GM23338 (cell line): Measurements from ENCODE around the gene LSM5. TPM values are rescaled to one million over a fixed set of nuclear protein-coding genes. Genes with fewer than 3 reads are reported as not detected.
A peak's percentile ranks its signal among the peaks of the same experiment; 100 is the strongest.

ENCODE experiments used
- ATAC-seq: fragments of 200-7000 bp; cut with Tn5 transposase; 3 replicates; pipeline ENCODE4 v1.9.1; 2020
- DNase-seq: peaks from one replicate; pipeline ENCODE4 v3.0.0-alpha.2; 2015; ENCODE audit warnings: low spot score
- H2AFZ ChIP-seq: fragments of 200-600 bp; sonication (generic); 2 replicates; pipeline ENCODE4 v1.8.0; 2016; ENCODE audit warnings: antibody characterized with exemption, mild to moderate bottlenecking, moderate library complexity
- H3F3A ChIP-seq: fragments of 200-600 bp; sonication (generic); replicated peaks from 2 replicates; pipeline ENCODE4 v1.8.0; 2017; ENCODE audit warnings: antibody characterized with exemption, mixed run types, low read depth
- H3K27ac ChIP-seq: fragments of 200-600 bp; sonication (generic); 2 replicates; pipeline ENCODE4 v1.6.1; 2016; ENCODE audit warnings: low read depth
- H3K27me3 ChIP-seq: fragments of 200-600 bp; sonication (generic); 2 replicates; pipeline ENCODE4 v1.8.0; 2016; ENCODE audit warnings: mild to moderate bottlenecking, mixed run types, moderate library complexity; ENCODE audit not compliant: insufficient read depth
- H3K36me3 ChIP-seq: fragments of 200-600 bp; sonication (generic); 2 replicates; pipeline ENCODE4 v1.8.0; 2016; ENCODE audit warnings: mild to moderate bottlenecking; ENCODE audit not compliant: insufficient read depth
- H3K4me1 ChIP-seq: fragments of 200-600 bp; sonication (generic); 2 replicates; pipeline ENCODE4 v1.8.0; 2016; ENCODE audit warnings: mild to moderate bottlenecking, moderate library complexity; ENCODE audit not compliant: insufficient read depth
- H3K4me2 ChIP-seq: fragments of 200-600 bp; sonication (generic); 2 replicates; pipeline ENCODE4 v1.7.1; 2017; ENCODE audit warnings: mixed run types
- H3K4me3 ChIP-seq: fragments of 200-600 bp; sonication (generic); 2 replicates; pipeline ENCODE4 v1.6.1; 2016; ENCODE audit warnings: mixed run types
- H3K79me2 ChIP-seq: fragments of 200-600 bp; sonication (generic); replicated peaks from 2 replicates; pipeline ENCODE4 v1.8.0; 2017; ENCODE audit warnings: mild to moderate bottlenecking; ENCODE audit not compliant: insufficient read depth
- H3K9me2 ChIP-seq: fragments of 200-600 bp; sonication (generic); 2 replicates; pipeline ENCODE4 v1.8.0; 2017; ENCODE audit not compliant: insufficient read depth
- H4K20me1 ChIP-seq: fragments of 200-600 bp; sonication (generic); replicated peaks from 2 replicates; pipeline ENCODE4 v1.8.0; 2017; ENCODE audit warnings: mild to moderate bottlenecking; ENCODE audit not compliant: insufficient read depth
- H3K27ac Mint-ChIP-seq: 2 replicates; pipeline ENCODE4 v1.8.0; 2020; ENCODE audit warnings: inconsistent platforms, mild to moderate bottlenecking, moderate library complexity, mixed read lengths
- H3K27me3 Mint-ChIP-seq: 3 replicates; pipeline ENCODE4 v1.8.0; 2022; ENCODE audit warnings: low read depth, mild to moderate bottlenecking, moderate library complexity, mixed read lengths, inconsistent platforms; ENCODE audit not compliant: insufficient read depth, poor library complexity
- H3K36me3 Mint-ChIP-seq: 3 replicates; pipeline ENCODE4 v1.8.0; 2021; ENCODE audit warnings: low read depth, mild to moderate bottlenecking, inconsistent platforms, moderate library complexity, mixed read lengths
- H3K4me1 Mint-ChIP-seq: 3 replicates; pipeline ENCODE4 v1.8.0; 2020; ENCODE audit warnings: mild to moderate bottlenecking, inconsistent platforms, mixed read lengths
- H3K4me3 Mint-ChIP-seq: 3 replicates; pipeline ENCODE4 v1.8.0; 2021; ENCODE audit warnings: moderate library complexity, mild to moderate bottlenecking, inconsistent platforms, mixed read lengths
- H3K9me3 Mint-ChIP-seq: 3 replicates; pipeline ENCODE4 v1.8.0; 2020; ENCODE audit warnings: moderate library complexity, mild to moderate bottlenecking, inconsistent platforms, mixed read lengths
- CREB1 ChIP-seq: fragments of 250-450 bp; sonication (Bioruptor Pico); IDR thresholded peaks from 2 replicates; pipeline ENCODE4 v1.5.0; 2020; ENCODE audit warnings: low read depth, mild to moderate bottlenecking, moderate library complexity
- JUNB ChIP-seq: IDR thresholded peaks from one replicate; pipeline ENCODE4 v1.6.1; 2016; ENCODE audit warnings: antibody characterized with exemption; ENCODE audit not compliant: unreplicated experiment
- NANOG ChIP-seq: IDR thresholded peaks from 2 replicates; pipeline ENCODE4 v1.6.1; 2016; ENCODE audit warnings: antibody characterized with exemption, borderline replicate concordance
- STAT1 ChIP-seq: IDR thresholded peaks from one replicate; pipeline ENCODE4 v1.6.1; 2016; ENCODE audit warnings: antibody characterized with exemption; ENCODE audit not compliant: unreplicated experiment
- ZNF114 ChIP-seq: fragments of 250-450 bp; sonication (Bioruptor Pico); IDR thresholded peaks from 2 replicates; pipeline ENCODE4 v1.5.0; 2020; ENCODE audit warnings: mild to moderate bottlenecking, moderate library complexity
- ZNF462 ChIP-seq: fragments of 250-450 bp; sonication (Bioruptor Pico); IDR thresholded peaks from 2 replicates; pipeline ENCODE4 v1.5.0; 2020; ENCODE audit warnings: mild to moderate bottlenecking, moderate library complexity
- polyA plus RNA-seq: library from polyadenylated mRNA; unstranded; fragments of >200 nt; fragmentation: Nextera tagmentation; extraction: Ambion mirVana; gene quantifications from 2 replicates; pipeline ENCODE4 v1.2.1, GENCODE V29; 2016
- total RNA-seq: library from RNA; depleted of rRNA; stranded (reverse); fragments of >200 nt; shearing (Covaris generic); gene quantifications from 2 replicates; pipeline ENCODE4 v1.2.3, GENCODE V29; 2014

LSM5 gene
- total and polyA plus RNA-seq, 2 experiments from 2014 or later: 56.6 to 469 TPM

- H3K9me2 ChIP-seq: no peaks in the 10 kb centered on the region; the same call in 1 of the 2 replicates
- no peaks in the 10 kb centered on the region for H3F3A ChIP-seq
- H3K4me3 Mint-ChIP-seq: no peak overlapping the region
- H3K36me3 Mint-ChIP-seq: peaks cover 88% of the 10 kb centered on the region
- no peaks in the 10 kb centered on the region for H4K20me1 ChIP-seq
- peaks cover 84% of the 10 kb centered on the region for H3K79me2 ChIP-seq
- no peak overlapping the region for H3K27ac Mint-ChIP-seq
- DNase-seq (no peak), ATAC-seq (no peak)
- H3K27ac ChIP-seq: no peak overlapping the region
- H3K36me3 ChIP-seq: peaks cover 46% of the 10 kb centered on the region
- no peak overlapping the region for H3K4me2 ChIP-seq
- TF ChIP-seq ZNF114 (CRISPR knock-in tag): no peak
- no peak for TF ChIP-seq STAT1
- no peak for TF ChIP-seq CREB1
- TF ChIP-seq NANOG: no peak
- TF ChIP-seq JUNB: no peak
- peaks cover 13% of the 10 kb centered on the region for H3K27me3 Mint-ChIP-seq
- peaks cover 4% of the 10 kb centered on the region; the same call in 1 of the 2 replicates for H3K4me1 ChIP-seq
- peaks cover 81% of the 10 kb centered on the region for H3K9me3 Mint-ChIP-seq
- no peak overlapping the region for H2AFZ ChIP-seq
- H3K27me3 ChIP-seq: no peaks in the 10 kb centered on the region
- H3K4me1 Mint-ChIP-seq: peaks cover 12% of the 10 kb centered on the region
- H3K4me3 ChIP-seq: no peak overlapping the region
Measured at GRCh38 chr7:32519763-32520162, 29.6 kb upstream of the LSM5 start.

DNA sequence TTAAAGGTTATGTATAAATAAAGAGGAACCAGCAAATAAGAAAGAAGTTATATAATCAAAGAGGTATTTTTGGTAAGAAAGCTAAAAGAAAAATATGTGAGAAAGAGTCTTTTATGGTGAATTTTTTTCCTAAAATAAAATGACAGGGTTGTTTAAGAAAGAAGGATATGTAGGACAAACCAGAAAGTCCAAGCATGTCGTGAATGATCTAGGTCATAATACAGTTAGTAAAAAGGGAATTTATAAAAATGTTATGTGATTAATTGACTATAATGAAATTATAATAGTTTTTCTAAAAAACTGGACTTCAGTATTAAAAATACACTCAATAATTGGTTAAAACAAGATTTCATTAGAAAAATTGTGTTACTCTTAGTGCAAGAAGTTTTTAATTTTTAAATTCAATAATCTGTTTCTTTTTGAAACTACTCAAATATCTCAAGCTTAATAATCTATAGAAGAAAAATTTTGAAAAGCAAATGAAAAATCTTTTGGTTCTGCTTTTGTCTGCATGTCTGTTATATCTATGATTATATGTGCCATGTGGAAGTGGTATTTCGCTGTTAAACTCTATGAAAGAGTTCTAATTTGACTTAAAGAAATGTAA lies 28.5 kb upstream of the LSM5 start:
- TF ChIP-seq ZNF462 (no peak), CREB1 (no peak)
- no peaks in the 10 kb centered on the region for H3K27me3 ChIP-seq
- peaks cover 93% of the 10 kb centered on the region for H3K36me3 Mint-ChIP-seq
- no peak overlapping the region for H3K4me3 ChIP-seq
- peak; percentile 94 for DNase-seq
- peaks cover 89% of the 10 kb centered on the region for H3K9me3 Mint-ChIP-seq
- H3K4me3 Mint-ChIP-seq: no peak overlapping the region
- no peak overlapping the region for H2AFZ ChIP-seq
- H3K4me1 ChIP-seq: peaks cover 5% of the 10 kb centered on the region; the same call in 1 of the 2 replicates
- no peak for ATAC-seq
- H3K4me2 ChIP-seq: no peak overlapping the region
- no peaks in the 10 kb centered on the region for H3F3A ChIP-seq
- no peaks in the 10 kb centered on the region for H4K20me1 ChIP-seq
- no peak overlapping the region for H3K27ac Mint-ChIP-seq
- peaks cover 46% of the 10 kb centered on the region for H3K36me3 ChIP-seq
- peaks cover 84% of the 10 kb centered on the region for H3K79me2 ChIP-seq
- peaks cover 13% of the 10 kb centered on the region for H3K27me3 Mint-ChIP-seq
- no peaks in the 10 kb centered on the region; the same call in 1 of the 2 replicates for H3K9me2 ChIP-seq
- peaks cover 17% of the 10 kb centered on the region for H3K4me1 Mint-ChIP-seq
- no peak overlapping the region for H3K27ac ChIP-seq
